Measurements from ENCODE around the gene CBR4. TPM values are rescaled to one million over a fixed set of nuclear protein-coding genes. Genes with fewer than 3 reads are reported as not detected.
"Not testable (repeated sequence)": the region's sequence is repeated elsewhere in the genome, so short reads cannot be mapped to it uniquely, and the experiment has no call there.

The CBR4 gene
- polyA plus RNA-seq, 10 donors = 15.0 to 27.1 (median 18.2) TPM

- DNase-seq = not testable (repeated sequence)
Measured at GRCh38 chr4:169035871-169036620, 26.0 kb upstream of the CBR4 start.

- no peak for DNase-seq
Measured at GRCh38 chr4:169033660-169034059, 23.6 kb upstream of the CBR4 start.

GRCh38 chr4:169032883-169033645, 23.0 kb upstream of the CBR4 start:
- no peak for DNase-seq

GRCh38 chr4:169032194-169032593, 22.1 kb upstream of the CBR4 start:
- DNase-seq = no peak

- no peak for DNase-seq
Measured at GRCh38 chr4:169031392-169031791, 21.3 kb upstream of the CBR4 start.

GRCh38 chr4:169030562-169030982, 20.5 kb upstream of the CBR4 start:
- DNase-seq = no peak

- DNase-seq = no peak
Measured at GRCh38 chr4:169029947-169030346, 19.9 kb upstream of the CBR4 start.

GRCh38 chr4:169027663-169028062, 17.6 kb upstream of the CBR4 start:
- no peak for DNase-seq

- no peak for DNase-seq
Measured at GRCh38 chr4:169025184-169025583, 15.1 kb upstream of the CBR4 start.

GRCh38 chr4:169024762-169025161, 14.7 kb upstream of the CBR4 start:
- DNase-seq = peak in 2 of 3 donors; percentile 38 to 73

GRCh38 chr4:169018406-169018805, 8.4 kb upstream of the CBR4 start:
- no peak for DNase-seq

- no peak for DNase-seq
Measured at GRCh38 chr4:169017971-169018370, 7.9 kb upstream of the CBR4 start.

- peak in 2 of 3 donors; percentile 54 to 82 for DNase-seq
Measured at GRCh38 chr4:169015186-169015623, 5.2 kb upstream of the CBR4 start.

- peak in 1 of 3 donors; percentile 60 for DNase-seq
Measured at GRCh38 chr4:169014586-169014985, 4.5 kb upstream of the CBR4 start.

GRCh38 chr4:169013396-169013795, 3.3 kb upstream of the CBR4 start:
- no peak for DNase-seq

- no peak for DNase-seq
Measured at GRCh38 chr4:169012049-169012448, 2.0 kb upstream of the CBR4 start.

GRCh38 chr4:169009286-169010124, 550 bp downstream of the CBR4 start:
- peak; percentile 52 to 92 (median 72) for DNase-seq

- peak in 1 of 3 donors; percentile 29 for DNase-seq
Measured at GRCh38 chr4:169005453-169006099, 4.5 kb downstream of the CBR4 start.

GRCh38 chr4:169000315-169000714, 9.7 kb downstream of the CBR4 start:
- no peak for DNase-seq

- peak in 1 of 3 donors; percentile 31 for DNase-seq
Measured at GRCh38 chr4:168999809-169000208, 10.2 kb downstream of the CBR4 start.

- no peak for DNase-seq
Measured at GRCh38 chr4:168998596-168998995, 11.5 kb downstream of the CBR4 start.

Data from muscle of back (tissue), 11 donors.